ENCODE data around the gene RGL2. TPM values are rescaled to one million over a fixed set of nuclear protein-coding genes. Genes with fewer than 3 reads are reported as not detected.

The RGL2 gene
- total RNA-seq, 3 donors from 2014 or later: 38.9 to 151 (median 103) TPM

- H3K4me3 ChIP-seq: no peak overlapping the region
- no peak overlapping the region for H3K27ac ChIP-seq
- peaks cover 0 to 6% of the 10 kb centered on the region in 2 donors for H3K4me1 ChIP-seq
- no peaks in the 10 kb centered on the region for H3K27me3 ChIP-seq
- intact Hi-C loops (cut with DNase I; ENCODE audit: low total_unique reads): no loop called here
- no peak for TF ChIP-seq POLR2AphosphoS5 (IDR thresholded peaks at IDR 0.05)
- TF ChIP-seq POLR2A (IDR thresholded peaks at IDR 0.05): no peak
- no peak for TF ChIP-seq CTCF (IDR thresholded peaks at IDR 0.05)
- H3K36me3 ChIP-seq: no peaks in the 10 kb centered on the region
- no peak for DNase-seq (ENCODE audit: low spot score in 2 of 2)
- no peaks in the 10 kb centered on the region for H3K9me3 ChIP-seq
Measured at GRCh38 chr6:33254591-33254990, 44.2 kb downstream of the RGL2 start.

GRCh38 chr6:33252759-33253158, 46.0 kb downstream of the RGL2 start:
- Histone ChIP-seq H3K4me3 (no peak overlapping the region), H3K27ac (no peak overlapping the region), H3K27me3 (no peaks in the 10 kb centered on the region), H3K36me3 (no peaks in the 10 kb centered on the region), H3K9me3 (no peaks in the 10 kb centered on the region), H3K4me1 (peaks cover 0 to 6% of the 10 kb centered on the region in 2 donors)
- no peak for TF ChIP-seq POLR2AphosphoS5 (IDR thresholded peaks at IDR 0.05)
- TF ChIP-seq POLR2A (IDR thresholded peaks at IDR 0.05): no peak
- no peak for TF ChIP-seq CTCF (IDR thresholded peaks at IDR 0.05)
- intact Hi-C loops (cut with DNase I; ENCODE audit: low total_unique reads): no loop called here
- DNase-seq (ENCODE audit: low spot score in 2 of 2): no peak

GRCh38 chr6:33251395-33252012, 47.2 kb downstream of the RGL2 start:
- no peaks in the 10 kb centered on the region for H3K27me3 ChIP-seq
- intact Hi-C loops (cut with DNase I; ENCODE audit: low total_unique reads): no loop called here
- peaks cover 0 to 6% of the 10 kb centered on the region in 2 donors for H3K4me1 ChIP-seq
- no peak for DNase-seq (ENCODE audit: low spot score in 2 of 2)
- no peaks in the 10 kb centered on the region for H3K36me3 ChIP-seq
- H3K9me3 ChIP-seq: no peaks in the 10 kb centered on the region
- no peak overlapping the region for H3K4me3 ChIP-seq
- TF ChIP-seq POLR2AphosphoS5 (IDR thresholded peaks at IDR 0.05): no peak
- no peak for TF ChIP-seq CTCF (IDR thresholded peaks at IDR 0.05)
- TF ChIP-seq POLR2A (IDR thresholded peaks at IDR 0.05): no peak
- H3K27ac ChIP-seq: no peak overlapping the region

GRCh38 chr6:33250731-33251130, 48.0 kb downstream of the RGL2 start:
- intact Hi-C loops (cut with DNase I; ENCODE audit: low total_unique reads): no loop called here
- Histone ChIP-seq H3K4me3 (no peak overlapping the region), H3K36me3 (no peaks in the 10 kb centered on the region), H3K27me3 (no peaks in the 10 kb centered on the region), H3K9me3 (no peaks in the 10 kb centered on the region), H3K4me1 (peaks cover 0 to 6% of the 10 kb centered on the region in 2 donors), H3K27ac (peak overlapping the region; percentile 9 to 37)
- DNase-seq (ENCODE audit: low spot score in 2 of 2): no peak
- no peak for TF ChIP-seq POLR2AphosphoS5 (IDR thresholded peaks at IDR 0.05)
- no peak for TF ChIP-seq POLR2A (IDR thresholded peaks at IDR 0.05)
- TF ChIP-seq CTCF (IDR thresholded peaks at IDR 0.05): no peak

GRCh38 chr6:33249732-33250630, 48.8 kb downstream of the RGL2 start:
- Histone ChIP-seq H3K4me1 (peaks cover 0 to 6% of the 10 kb centered on the region in 2 donors), H3K27me3 (no peaks in the 10 kb centered on the region), H3K27ac (peak overlapping the region; percentile 93 to 95), H3K9me3 (no peaks in the 10 kb centered on the region), H3K36me3 (no peaks in the 10 kb centered on the region), H3K4me3 (peak overlapping the region; percentile 48 to 69 (median 69))
- TF ChIP-seq CTCF (IDR thresholded peaks at IDR 0.05): no peak
- peak; percentile 6 for TF ChIP-seq POLR2A (IDR thresholded peaks at IDR 0.05)
- no peak for TF ChIP-seq POLR2AphosphoS5 (IDR thresholded peaks at IDR 0.05)
- no peak for DNase-seq (ENCODE audit: low spot score in 2 of 2)
- intact Hi-C loops (cut with DNase I; ENCODE audit: low total_unique reads): loop anchor here (10.0 kb wide), 1 partner anchor 135 kb away; no protein-coding TSS in a partner anchor

All from breast epithelium (tissue), 4 donors.